IMR-90 (cell line): ENCODE results near the gene LBP. TPM values are rescaled to one million over a fixed set of nuclear protein-coding genes. Genes with fewer than 3 reads are reported as not detected.

ENCODE experiments used
- ATAC-seq: fragments of 200-7000 bp; cut with Tn5 transposase; 2 replicates; pipeline ENCODE4 v1.9.1; 2020; ENCODE audit warnings: low read depth, mild to moderate bottlenecking, moderate library complexity
- BruUV-seq: library from RNA; stranded (reverse); fragments of 400-500 nt; replicated peaks from 2 replicates; lab custom pipeline; 2021; lab: Mats Ljungman, UMichigan
- CTCF ChIA-PET: fragments of 300-600 bp; formaldehyde crosslinking; extraction: SDS; loops from one replicate; lab custom pipeline; 2021; ENCODE audit warnings: antibody characterized with exemption; lab: Yijun Ruan, JAX
- POLR2A ChIA-PET: fragments of 300-600 bp; sonication (Branson Sonifier 250); formaldehyde crosslinking; loops from one replicate; lab custom pipeline; 2022; ENCODE audit warnings: antibody characterized with exemption; ENCODE audit not compliant: unreplicated experiment; lab: Charles Lee
- DNase-seq: peaks from one replicate; pipeline ENCODE4 v3.0.0; 2013
- H2AFZ ChIP-seq: replicated peaks from 2 replicates; pipeline ENCODE3; 2013; ENCODE audit warnings: low read length, mild to moderate bottlenecking; ENCODE audit not compliant: poor library complexity
- H2AK5ac ChIP-seq: 2 replicates; pipeline ENCODE4 v1.6.1; 2013; ENCODE audit warnings: low read depth, low read length, inconsistent platforms
- H2AK9ac ChIP-seq: replicated peaks from 2 replicates; pipeline ENCODE3; 2013; ENCODE audit warnings: mild to moderate bottlenecking, low read depth, low read length, moderate library complexity; ENCODE audit not compliant: poor library complexity
- H2BK120ac ChIP-seq: 2 replicates; pipeline ENCODE4 v1.6.1; 2013; ENCODE audit warnings: low read depth, low read length, inconsistent platforms
- H2BK15ac ChIP-seq: 3 replicates; pipeline ENCODE4 v1.6.1; 2013; ENCODE audit warnings: low read depth, low read length, inconsistent platforms
- H2BK20ac ChIP-seq: 2 replicates; pipeline ENCODE4 v1.6.1; 2013; ENCODE audit warnings: low read depth, mild to moderate bottlenecking, inconsistent platforms, low read length, moderate library complexity
- H2BK5ac ChIP-seq: 2 replicates; pipeline ENCODE4 v1.6.1; 2013; ENCODE audit warnings: mild to moderate bottlenecking, low read depth, low read length, inconsistent platforms; ENCODE audit not compliant: poor library complexity, severe bottlenecking
- H3K14ac ChIP-seq: replicated peaks from 2 replicates; pipeline ENCODE4 v1.6.1; 2013; ENCODE audit warnings: low read depth, low read length, inconsistent platforms
- H3K18ac ChIP-seq: 2 replicates; pipeline ENCODE4 v1.6.1; 2013; ENCODE audit warnings: low read depth, low read length, control low read depth
- H3K23ac ChIP-seq: 2 replicates; pipeline ENCODE4 v1.6.1; 2013; ENCODE audit warnings: low read depth, low read length, inconsistent platforms
- H3K27ac ChIP-seq: 2 replicates; pipeline ENCODE4 v1.5.1; 2013; ENCODE audit warnings: mild to moderate bottlenecking, control low read depth, low read length; ENCODE audit not compliant: insufficient read depth
- H3K27me3 ChIP-seq: 2 replicates; pipeline ENCODE4 v1.6.1; 2013; ENCODE audit warnings: low read length; ENCODE audit not compliant: control insufficient read depth, insufficient read depth
- H3K36me3 ChIP-seq: 2 replicates; pipeline ENCODE4 v1.6.1; 2013; ENCODE audit warnings: low read length, mixed read lengths; ENCODE audit not compliant: control insufficient read depth, insufficient read depth
- H3K4ac ChIP-seq: 2 replicates; pipeline ENCODE4 v1.6.1; 2013; ENCODE audit warnings: low read depth, low read length, inconsistent platforms
- H3K4me1 ChIP-seq: 2 replicates; pipeline ENCODE4 v1.6.1; 2013; ENCODE audit warnings: low read length, mixed read lengths; ENCODE audit not compliant: control insufficient read depth, insufficient read depth
- H3K4me2 ChIP-seq: 2 replicates; pipeline ENCODE4 v1.6.1; 2013; ENCODE audit warnings: low read depth, mild to moderate bottlenecking, control low read depth, low read length, moderate library complexity
- H3K4me3 ChIP-seq: 2 replicates; pipeline ENCODE4 v1.5.1; 2013; ENCODE audit warnings: low read depth, mild to moderate bottlenecking, control low read depth, low read length, moderate library complexity; ENCODE audit not compliant: insufficient read depth
- H3K56ac ChIP-seq: 2 replicates; pipeline ENCODE4 v1.6.1; 2013; ENCODE audit warnings: low read length, inconsistent platforms; ENCODE audit not compliant: insufficient read depth; ENCODE audit errors: extremely low read depth
- H3K79me1 ChIP-seq, 2 experiments: 2 replicates each; pipeline ENCODE4 v1.6.1; 2013; ENCODE audit warnings: low read length in 2 of 2, inconsistent platforms in 1 of 2, low read depth in 1 of 2
- H3K9ac ChIP-seq: 2 replicates; pipeline ENCODE4 v1.6.1; 2013; ENCODE audit warnings: low read depth, low read length, control low read depth
- H3K9me1 ChIP-seq: 2 replicates; pipeline ENCODE4 v1.6.1; 2013; ENCODE audit warnings: low read length, inconsistent platforms; ENCODE audit not compliant: insufficient read depth
- H3K9me3 ChIP-seq: 2 replicates; pipeline ENCODE4 v1.6.1; 2013; ENCODE audit warnings: low read length; ENCODE audit not compliant: control insufficient read depth, insufficient read depth
- H4K20me1 ChIP-seq: 2 replicates; pipeline ENCODE4 v1.6.1; 2013; ENCODE audit warnings: low read length, inconsistent platforms; ENCODE audit not compliant: insufficient read depth
- H4K5ac ChIP-seq: 2 replicates; pipeline ENCODE4 v1.6.1; 2013; ENCODE audit warnings: mild to moderate bottlenecking, low read depth, low read length, control low read depth
- H4K8ac ChIP-seq, 2 experiments: 2 replicates each; pipeline ENCODE4 v1.6.1; 2013; ENCODE audit warnings: low read depth in 2 of 2, low read length in 2 of 2, control low read depth in 1 of 2, inconsistent platforms in 1 of 2
- H4K91ac ChIP-seq: 2 replicates; pipeline ENCODE4 v1.6.1; 2013; ENCODE audit warnings: low read depth, low read length, inconsistent platforms; ENCODE audit not compliant: insufficient read depth
- BHLHE40 ChIP-seq: fragments of 150-350 bp; IDR thresholded peaks from 2 replicates; pipeline ENCODE4 v1.6.1; 2016; ENCODE audit warnings: mild to moderate bottlenecking, low read depth, low read length
- CHD1 ChIP-seq: IDR thresholded peaks from 2 replicates; pipeline ENCODE4 v1.6.1; 2012; ENCODE audit warnings: low read depth, low read length, improper control_type of control experiment
- ELK1 ChIP-seq: fragments of 150-350 bp; IDR thresholded peaks from 2 replicates; pipeline ENCODE4 v1.6.1; 2016; ENCODE audit warnings: low read depth, mild to moderate bottlenecking, low read length, moderate library complexity, borderline replicate concordance
- FOS ChIP-seq: fragments of 150-350 bp; IDR thresholded peaks from 2 replicates; pipeline ENCODE4 v1.6.1; 2016; ENCODE audit warnings: low read depth, low read length
- MAFK ChIP-seq: IDR thresholded peaks from 2 replicates; pipeline ENCODE4 v1.6.1; 2012; ENCODE audit warnings: low read depth, low read length, improper control_type of control experiment
- MAZ ChIP-seq: IDR thresholded peaks from 2 replicates; pipeline ENCODE4 v1.6.1; 2012; ENCODE audit warnings: low read depth, mild to moderate bottlenecking, low read length, improper control_type of control experiment, moderate library complexity, borderline replicate concordance
- MXI1 ChIP-seq: IDR thresholded peaks from 2 replicates; pipeline ENCODE4 v1.6.1; 2012; ENCODE audit warnings: low read depth, mild to moderate bottlenecking, low read length, moderate library complexity, borderline replicate concordance
- POLR2A ChIP-seq: IDR thresholded peaks from 2 replicates; pipeline ENCODE4 v1.6.1; 2012; ENCODE audit warnings: mild to moderate bottlenecking, low read depth, low read length
- RCOR1 ChIP-seq: IDR thresholded peaks from 2 replicates; pipeline ENCODE4 v1.6.1; 2012; ENCODE audit warnings: mild to moderate bottlenecking, low read length, improper control_type of control experiment; ENCODE audit not compliant: insufficient replicate concordance
- RFX5 ChIP-seq: IDR thresholded peaks from 2 replicates; pipeline ENCODE4 v1.8.0; 2012; ENCODE audit warnings: low read depth, mild to moderate bottlenecking, low read length, moderate library complexity
- SMC3 ChIP-seq: fragments of 150-350 bp; IDR thresholded peaks from 2 replicates; pipeline ENCODE4 v1.6.1; 2016; ENCODE audit warnings: low read depth, mild to moderate bottlenecking, antibody characterized with exemption, low read length, moderate library complexity
- USF2 ChIP-seq: fragments of 150-350 bp; IDR thresholded peaks from 2 replicates; pipeline ENCODE4 v1.6.1; 2017; ENCODE audit warnings: mild to moderate bottlenecking, antibody characterized with exemption, low read length, low read depth
- WGBS, 2 experiments: methylation state at CpG; one replicate each; pipeline versions ENCODE4 v1.1.5 to v1.1.7; 2013; ENCODE audit warnings: missing lambda C conversion rate in 2 of 2; ENCODE audit not compliant: insufficient read length in 1 of 2; ENCODE audit errors: extremely low coverage in 2 of 2; 5-methylcytosine and 5-hydroxymethylcytosine counted together
- dilution Hi-C: fragments of 300-500 bp; cut with HindIII; formaldehyde crosslinking; loops from one replicate; pipeline ENCODE4 v1.14.3; 2018; ENCODE audit warnings: low sequenced_read_pairs; ENCODE audit not compliant: unreplicated experiment
- in situ Hi-C: fragments of 300-500 bp; cut with MboI; formaldehyde crosslinking; loops from 3 replicates; pipeline ENCODE4 v1.14.3; 2019; ENCODE audit warnings: low sequenced_read_pairs, inconsistent platforms, mixed read lengths
- intact Hi-C: fragments of 100-400 bp; cut with micrococcal nuclease; formaldehyde crosslinking; loops from 2 replicates; pipeline ENCODE4 v1.10.0; 2022
- polyA plus RNA-seq, 3 experiments: library from polyadenylated mRNA; depleted of rRNA; stranded (reverse); fragments of >200 nt; gene quantifications; 2 replicates each; pipeline ENCODE4 v1.2.3, GENCODE V29; 2012; ENCODE audit warnings: low replicate concordance in 1 of 3
- total RNA-seq: library from RNA; depleted of rRNA; stranded (reverse); fragments of >200 nt; gene quantifications from 2 replicates; pipeline ENCODE4 v1.2.3, GENCODE V29; 2012
- TF ChIP-seq, protein P1 (sequence below): conservative IDR thresholded peaks from 2 replicates; pipeline ENCODE4 v1.5.1; 2012; ENCODE audit warnings: mild to moderate bottlenecking, low read depth, low read length, improper control_type of control experiment

Gene LBP
- total and polyA plus RNA-seq, 2 of the 4 experiments (the other 2 are of a cell fraction) = not detected

GRCh38 chr20:38372806-38373205, 26.5 kb downstream of the LBP start:
- Histone ChIP-seq H3K4me3 (no peak overlapping the region), H4K8ac (no peak overlapping the region), H2AFZ (no peak overlapping the region), H3K9me1 (no peaks in the 10 kb centered on the region), H3K27ac (no peak overlapping the region), H2BK20ac (no peak overlapping the region), H2BK120ac (no peak overlapping the region), H2BK5ac (no peak overlapping the region), H3K4me2 (no peak overlapping the region), H4K20me1 (no peaks in the 10 kb centered on the region), H3K9ac (no peak overlapping the region), H2BK15ac (no peak overlapping the region), H3K18ac (no peak overlapping the region), H4K5ac (no peak overlapping the region), H3K27me3 (peaks cover 48% of the 10 kb centered on the region), H3K23ac (no peak overlapping the region), H3K56ac (no peak overlapping the region), H3K9me3 (no peaks in the 10 kb centered on the region), H2AK9ac (no peak overlapping the region), H3K4ac (no peak overlapping the region), H3K36me3 (no peaks in the 10 kb centered on the region), H2AK5ac (no peak overlapping the region), H3K14ac (no peak overlapping the region), H4K91ac (no peak overlapping the region), H3K4me1 (no peaks in the 10 kb centered on the region), H3K79me1 (no peaks in the 10 kb centered on the region)
- TF ChIP-seq, protein P1, sequence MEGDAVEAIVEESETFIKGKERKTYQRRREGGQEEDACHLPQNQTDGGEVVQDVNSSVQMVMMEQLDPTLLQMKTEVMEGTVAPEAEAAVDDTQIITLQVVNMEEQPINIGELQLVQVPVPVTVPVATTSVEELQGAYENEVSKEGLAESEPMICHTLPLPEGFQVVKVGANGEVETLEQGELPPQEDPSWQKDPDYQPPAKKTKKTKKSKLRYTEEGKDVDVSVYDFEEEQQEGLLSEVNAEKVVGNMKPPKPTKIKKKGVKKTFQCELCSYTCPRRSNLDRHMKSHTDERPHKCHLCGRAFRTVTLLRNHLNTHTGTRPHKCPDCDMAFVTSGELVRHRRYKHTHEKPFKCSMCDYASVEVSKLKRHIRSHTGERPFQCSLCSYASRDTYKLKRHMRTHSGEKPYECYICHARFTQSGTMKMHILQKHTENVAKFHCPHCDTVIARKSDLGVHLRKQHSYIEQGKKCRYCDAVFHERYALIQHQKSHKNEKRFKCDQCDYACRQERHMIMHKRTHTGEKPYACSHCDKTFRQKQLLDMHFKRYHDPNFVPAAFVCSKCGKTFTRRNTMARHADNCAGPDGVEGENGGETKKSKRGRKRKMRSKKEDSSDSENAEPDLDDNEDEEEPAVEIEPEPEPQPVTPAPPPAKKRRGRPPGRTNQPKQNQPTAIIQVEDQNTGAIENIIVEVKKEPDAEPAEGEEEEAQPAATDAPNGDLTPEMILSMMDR = no peak
- no peak for TF ChIP-seq FOS
- no peak for TF ChIP-seq BHLHE40
- no peak for TF ChIP-seq CHD1
- no peak for TF ChIP-seq SMC3
- no peak for TF ChIP-seq MAFK
- TF ChIP-seq POLR2A = no peak
- TF ChIP-seq MXI1 = no peak
- TF ChIP-seq MAZ = no peak
- TF ChIP-seq RFX5 = no peak
- no peak for TF ChIP-seq RCOR1
- no peak for TF ChIP-seq ELK1
- TF ChIP-seq USF2 = no peak
- no peak for ATAC-seq
- no peak for DNase-seq
- WGBS, 2 experiments = 42% methylated on average over 2 of the region's 5 CpGs; no CpG with 5 or more reads in 1 of the 2 experiments
- POLR2A ChIA-PET = no interaction called here
- CTCF ChIA-PET = no interaction called here
- in situ Hi-C loops (no loop called here), dilution Hi-C loops (no loop called here), intact Hi-C loops (no loop called here)
- BruUV-seq = no TSS peak
